Caki2 (cell line): ENCODE data around the gene ZNF236. TPM values are rescaled to one million over a fixed set of nuclear protein-coding genes. Genes with fewer than 3 reads are reported as not detected.

Experiments used
- DNase-seq: peaks from one replicate; pipeline ENCODE4 v3.0.0-alpha.2; 2015; ENCODE audit warnings: low read depth
- in situ Hi-C: cut with HindIII; loops from 2 replicates; pipeline ENCODE4 v1.10.0; 2016; ENCODE audit warnings: low sequenced_read_pairs, low pct_unique_long_range_greater_than_20kb, mixed read lengths
- total RNA-seq: library from RNA; depleted of rRNA; stranded (reverse); fragments of >200 nt; shearing (Covaris generic); gene quantifications from 2 replicates; pipeline ENCODE4 v1.2.3, GENCODE V29; 2014; ENCODE audit warnings: low replicate concordance

Gene ZNF236
- total RNA-seq, 1 experiment from 2014 or later, result 6.4 TPM

DNA sequence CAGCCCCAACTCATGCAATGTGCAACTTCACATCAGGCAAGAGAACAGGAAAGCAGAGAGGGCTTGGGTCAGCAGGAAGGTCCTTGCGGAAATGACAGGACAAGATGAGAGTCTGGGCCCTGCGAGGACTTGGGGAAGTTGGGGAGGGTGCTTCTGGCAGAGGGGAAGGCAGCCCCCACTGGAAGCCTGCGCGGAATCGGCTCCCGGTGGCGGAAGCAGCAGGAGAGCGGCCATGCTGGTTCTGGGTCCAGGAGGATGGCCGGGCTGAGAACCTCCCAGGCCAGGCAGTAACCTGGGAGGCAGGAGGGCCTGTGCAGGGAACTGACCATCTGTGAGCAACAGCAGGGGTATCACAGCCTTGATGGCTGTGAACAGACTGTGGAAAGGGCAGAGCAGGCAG is 197.3 kb downstream of the ZNF236 start:
- no peak for DNase-seq
- in situ Hi-C loops, result no loop called here
